Psoas muscle (tissue), 8 donors: ENCODE measurements around the gene EXD2. TPM values are rescaled to one million over a fixed set of nuclear protein-coding genes. Genes with fewer than 3 reads are reported as not detected.
"Not testable (repeated sequence)": the region's sequence is repeated elsewhere in the genome, so short reads cannot be mapped to it uniquely, and the experiment has no call there.

ENCODE experiments used
- ATAC-seq, 4 donors: fragments of 200-7000 bp; cut with Tn5 transposase; one replicate each; pipeline ENCODE4 v1.9.1; 2020; ENCODE audit warnings: moderate library complexity in 3 of 4, mild to moderate bottlenecking in 2 of 4
- DNase-seq, 2 donors: peaks; one replicate each; pipeline ENCODE4 v3.0.0-alpha.2; 2020
- H3K27ac ChIP-seq: fragments of 200-600 bp; one replicate; pipeline ENCODE4 v1.8.0; 2022
- H3K27me3 ChIP-seq, 3 donors: fragments of 200-600 bp in 1 of 3; one replicate each; pipeline versions ENCODE4 v1.6.1 to v1.8.0; 2013 to 2022; ENCODE audit warnings: low read length in 2 of 3, mild to moderate bottlenecking in 2 of 3, moderate library complexity in 1 of 3; ENCODE audit not compliant: insufficient read depth in 3 of 3
- H3K36me3 ChIP-seq, 2 donors: fragments of 200-600 bp in 1 of 2; one replicate each; pipeline versions ENCODE4 v1.6.1 to v1.8.0; 2013 to 2022; ENCODE audit warnings: low read depth in 1 of 2, mild to moderate bottlenecking in 1 of 2, moderate library complexity in 1 of 2; ENCODE audit not compliant: insufficient read depth in 1 of 2
- H3K4me1 ChIP-seq: fragments of 200-600 bp; one replicate; pipeline ENCODE4 v1.8.0; 2022
- H3K4me3 ChIP-seq: fragments of 200-600 bp; one replicate; pipeline ENCODE4 v1.8.0; 2022; ENCODE audit warnings: mild to moderate bottlenecking
- H3K9me3 ChIP-seq: fragments of 200-600 bp; one replicate; pipeline ENCODE4 v1.8.0; 2022
- CTCF ChIP-seq: fragments of 200-600 bp; IDR thresholded peaks from one replicate; pipeline ENCODE4 v1.8.0; 2022; ENCODE audit warnings: antibody characterized with exemption
- whole genome bisulfite sequencing, 3 donors: extraction: QIAGEN DNeasy Blood & Tissue Kit; methylation state at CpG; one replicate each; pipeline versions ENCODE4 v1.1.6 to v1.1.7; 2013; 5-methylcytosine and 5-hydroxymethylcytosine counted together
- intact Hi-C, 2 donors: fragments of 100-400 bp; cut with DNase I; formaldehyde crosslinking; loops; one replicate each; pipeline versions ENCODE4 v1.11.0 to v1.14.2; 2022
- polyA plus RNA-seq, 3 donors: library from polyadenylated mRNA; stranded (reverse); fragments of 200-250 nt; gene quantifications; one replicate each; pipeline ENCODE4 v1.2.3, GENCODE V29; 2013
- total RNA-seq, 4 donors: library from RNA; stranded (reverse); fragmentation: NEBNext Ultra II Directional in 2 of 4; extraction: Animal tissue kit (Norgen Biotek cat#: 25700) in 2 of 4; gene quantifications; one replicate each; pipeline versions ENCODE4 v1.2.1 to v1.2.4, GENCODE V29; 2021 to 2023
- donor health status: healthy with polysubstance abuse.
- donor health status: DM: no; HTN: no; CAD: no; lungs with moderate emphysema.
- donor health status: Bipolar disorder and iron deficiency.
- donor health status: healthy.
- donor health status: DM: yes; HTN: yes; CAD: no.
- donor health status: DM: no; HTN: no; CAD: no.
- donor health status: DM: no; HTN: no; CAD: no.
- donor health status: DM: yes; HTN: yes; CAD: no.

Gene EXD2
- total and polyA plus RNA-seq, 7 donors = 6.8 to 17.3 (median 12.6) TPM

- TF ChIP-seq CTCF = no peak
- intact Hi-C loops = no loop called here
- no peaks in the 10 kb centered on the region for H3K4me1 ChIP-seq
- H3K9me3 ChIP-seq = no peaks in the 10 kb centered on the region
- DNase-seq (no peak), ATAC-seq (no peak)
- H3K27me3 ChIP-seq = no peaks in the 10 kb centered on the region
- WGBS, 3 donors = 85 to 95% (median 90%) methylated on average over 1 of the region's 1 CpG
- no peaks in the 10 kb centered on the region for H3K36me3 ChIP-seq
- no peak overlapping the region for H3K4me3 ChIP-seq
- no peak overlapping the region for H3K27ac ChIP-seq
These were observed 20.5 kb upstream of the EXD2 start for GRCh38 chr14:69170839-69171238.

- intact Hi-C loops = no loop called here
- WGBS, 3 donors = 87 to 92% (median 89%) methylated on average over 2 of the region's 2 CpGs
- Histone ChIP-seq H3K36me3 (no peaks in the 10 kb centered on the region), H3K4me1 (no peaks in the 10 kb centered on the region), H3K9me3 (no peaks in the 10 kb centered on the region), H3K27ac (no peak overlapping the region), H3K27me3 (no peaks in the 10 kb centered on the region), H3K4me3 (no peak overlapping the region)
- no peak for DNase-seq
- no peak for TF ChIP-seq CTCF
- no peak for ATAC-seq
These were observed 19.7 kb upstream of the EXD2 start for GRCh38 chr14:69171569-69171968.

- no peak overlapping the region for H3K4me3 ChIP-seq
- H3K36me3 ChIP-seq = no peaks in the 10 kb centered on the region
- no peaks in the 10 kb centered on the region for H3K9me3 ChIP-seq
- H3K4me1 ChIP-seq = no peaks in the 10 kb centered on the region
- ATAC-seq (no peak), DNase-seq (no peak)
- intact Hi-C loops = no loop called here
- no peaks in the 10 kb centered on the region for H3K27me3 ChIP-seq
- no peak for TF ChIP-seq CTCF
- H3K27ac ChIP-seq = no peak overlapping the region
These were observed 16.2 kb upstream of the EXD2 start for GRCh38 chr14:69175130-69175529.

- intact Hi-C loops = no loop called here
- Histone ChIP-seq H3K27me3 (no peaks in the 10 kb centered on the region), H3K27ac (no peak overlapping the region), H3K9me3 (no peaks in the 10 kb centered on the region), H3K4me1 (no peaks in the 10 kb centered on the region), H3K36me3 (no peaks in the 10 kb centered on the region), H3K4me3 (no peak overlapping the region)
- ATAC-seq (no peak), DNase-seq (no peak)
- no peak for TF ChIP-seq CTCF
These were observed 9.8 kb upstream of the EXD2 start for GRCh38 chr14:69181491-69181890.

GRCh38 chr14:69182580-69182979 lies 8.7 kb upstream of the EXD2 start:
- ATAC-seq, DNase-seq, H3K27me3 ChIP-seq, H3K27ac ChIP-seq, H3K4me1 ChIP-seq, H3K4me3 ChIP-seq, intact Hi-C loops, H3K36me3 ChIP-seq, H3K9me3 ChIP-seq: not testable (repeated sequence)
- 88 to 94% (median 90%) methylated on average over 1 of the region's 1 CpG for WGBS, 3 donors
